GM10248 (cell line): Measurements from ENCODE around the gene PML.
"Not testable (repeated sequence)": the region's sequence is repeated elsewhere in the genome, so short reads cannot be mapped to it uniquely, and the experiment has no call there.

Source experiments
- CTCF ChIA-PET: fragments of 300-600 bp; sonication (Branson Sonifier 250); formaldehyde crosslinking; extraction: SDS; loops from one replicate; lab custom pipeline; 2021; ENCODE audit warnings: antibody characterized with exemption; lab: Yijun Ruan, JAX
- POLR2A ChIA-PET: fragments of 350-650 bp; sonication (Branson Sonifier 250); formaldehyde crosslinking; extraction: SDS; loops from one replicate; lab custom pipeline; 2020; ENCODE audit warnings: antibody characterized with exemption; lab: Yijun Ruan, JAX
- DNase-seq: peaks from one replicate; pipeline ENCODE4 v3.0.0; 2012; ENCODE audit errors: extremely low spot score
- TF ChIP-seq, protein P1 (sequence below): IDR thresholded peaks from 2 replicates; pipeline ENCODE4 v1.5.1; 2012; ENCODE audit warnings: mild to moderate bottlenecking, low read depth; ENCODE audit errors: extremely low read depth, missing control alignments, control extremely low read depth

The PML gene

DNA sequence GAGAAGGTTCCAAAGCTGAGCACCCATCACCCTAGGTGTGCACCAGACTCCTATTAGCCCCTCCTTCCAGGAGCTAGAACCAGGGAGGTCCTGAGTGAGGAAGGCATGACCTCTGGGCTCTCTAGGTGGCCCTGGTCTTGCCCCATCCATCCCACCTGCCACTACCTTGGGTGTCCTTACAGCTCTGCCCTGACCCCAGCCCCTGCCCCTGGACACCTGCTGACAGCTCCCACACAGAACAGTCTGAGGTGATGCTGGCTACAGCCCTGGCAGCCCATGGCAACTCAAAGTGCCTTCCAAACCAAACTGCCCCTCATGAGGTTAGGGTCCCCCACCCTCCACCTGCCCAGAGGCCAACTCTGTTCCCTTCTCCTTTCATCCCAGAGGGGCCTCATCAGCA, 50.7 kb downstream of the PML start:
- TF ChIP-seq, protein P1, sequence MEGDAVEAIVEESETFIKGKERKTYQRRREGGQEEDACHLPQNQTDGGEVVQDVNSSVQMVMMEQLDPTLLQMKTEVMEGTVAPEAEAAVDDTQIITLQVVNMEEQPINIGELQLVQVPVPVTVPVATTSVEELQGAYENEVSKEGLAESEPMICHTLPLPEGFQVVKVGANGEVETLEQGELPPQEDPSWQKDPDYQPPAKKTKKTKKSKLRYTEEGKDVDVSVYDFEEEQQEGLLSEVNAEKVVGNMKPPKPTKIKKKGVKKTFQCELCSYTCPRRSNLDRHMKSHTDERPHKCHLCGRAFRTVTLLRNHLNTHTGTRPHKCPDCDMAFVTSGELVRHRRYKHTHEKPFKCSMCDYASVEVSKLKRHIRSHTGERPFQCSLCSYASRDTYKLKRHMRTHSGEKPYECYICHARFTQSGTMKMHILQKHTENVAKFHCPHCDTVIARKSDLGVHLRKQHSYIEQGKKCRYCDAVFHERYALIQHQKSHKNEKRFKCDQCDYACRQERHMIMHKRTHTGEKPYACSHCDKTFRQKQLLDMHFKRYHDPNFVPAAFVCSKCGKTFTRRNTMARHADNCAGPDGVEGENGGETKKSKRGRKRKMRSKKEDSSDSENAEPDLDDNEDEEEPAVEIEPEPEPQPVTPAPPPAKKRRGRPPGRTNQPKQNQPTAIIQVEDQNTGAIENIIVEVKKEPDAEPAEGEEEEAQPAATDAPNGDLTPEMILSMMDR = no peak
- CTCF ChIA-PET = interaction anchor here (1.2 to 12.3 kb wide), 4 partner anchors 7 to 72 kb away, joined by 3 to 123 read pairs (median 14); no protein-coding TSS in a partner anchor
- POLR2A ChIA-PET = no interaction called here

DNA sequence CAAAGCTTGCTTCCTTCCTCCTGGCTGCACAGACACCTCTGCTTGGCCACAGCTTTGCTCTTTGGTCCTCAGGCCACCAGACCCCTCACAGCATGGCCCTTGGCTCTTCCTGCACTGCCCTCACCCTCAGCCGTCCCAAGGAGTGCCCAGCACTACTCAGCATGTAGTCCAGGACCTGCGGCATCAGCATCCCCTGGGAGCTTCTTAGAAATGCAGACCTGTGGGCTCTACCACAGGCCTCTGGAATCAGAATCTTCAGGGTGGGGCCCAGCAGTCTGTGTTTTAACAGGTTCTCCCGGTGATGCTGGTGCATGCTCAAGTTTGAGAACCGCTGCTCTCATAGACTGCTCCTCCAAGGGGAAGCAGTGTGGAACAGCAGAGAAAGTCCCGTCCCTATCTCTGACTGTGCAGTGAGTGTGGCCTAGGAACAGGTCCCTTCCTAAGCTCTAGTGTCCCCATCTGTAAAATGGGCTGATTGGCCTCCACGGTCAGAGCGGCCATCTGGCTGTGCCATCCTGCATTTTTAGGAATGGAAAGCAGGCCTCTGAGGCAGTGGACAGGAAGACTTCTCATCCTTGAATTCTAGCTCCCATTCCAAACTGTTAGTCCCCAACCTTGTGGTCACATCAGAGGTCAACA, 51.2 kb downstream of the PML start:
- TF ChIP-seq, protein P1 = no peak
- ChIA-PET POLR2A (no interaction called here), CTCF (interaction anchor here (1.2 to 12.3 kb wide), 4 partner anchors 6 to 73 kb away, joined by 3 to 123 read pairs (median 14); no protein-coding TSS in a partner anchor)
- DNase-seq = no peak

More for the DNA sequence above, 50.7 kb downstream of the PML start:
- DNase-seq = no peak

DNA sequence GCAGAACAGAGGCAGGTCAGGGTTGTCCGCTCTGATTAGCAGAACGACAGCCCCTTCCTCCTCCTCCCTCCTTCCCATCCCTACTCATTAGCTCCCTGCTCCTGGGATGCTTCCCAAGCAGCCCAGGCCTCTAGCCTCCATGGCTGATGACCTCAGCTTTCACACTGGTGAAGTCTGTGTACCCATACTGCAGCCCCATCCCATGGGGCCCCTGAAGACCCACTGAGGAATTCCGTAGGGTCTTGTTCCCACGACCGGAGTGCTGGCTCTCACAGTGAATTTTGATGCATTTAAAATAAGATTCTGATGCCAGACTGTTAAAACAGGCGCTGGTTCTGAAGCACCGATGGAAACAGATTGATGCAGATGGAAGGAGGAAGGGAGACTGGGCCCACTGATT, 51.8 kb downstream of the PML start:
- ChIA-PET CTCF (interaction anchor here (4.5 to 12.3 kb wide), 2 partner anchors 6 to 73 kb away, joined by 22 to 123 read pairs; no protein-coding TSS in a partner anchor), POLR2A (no interaction called here)
- no peak for DNase-seq
- TF ChIP-seq, protein P1 = no peak

DNA sequence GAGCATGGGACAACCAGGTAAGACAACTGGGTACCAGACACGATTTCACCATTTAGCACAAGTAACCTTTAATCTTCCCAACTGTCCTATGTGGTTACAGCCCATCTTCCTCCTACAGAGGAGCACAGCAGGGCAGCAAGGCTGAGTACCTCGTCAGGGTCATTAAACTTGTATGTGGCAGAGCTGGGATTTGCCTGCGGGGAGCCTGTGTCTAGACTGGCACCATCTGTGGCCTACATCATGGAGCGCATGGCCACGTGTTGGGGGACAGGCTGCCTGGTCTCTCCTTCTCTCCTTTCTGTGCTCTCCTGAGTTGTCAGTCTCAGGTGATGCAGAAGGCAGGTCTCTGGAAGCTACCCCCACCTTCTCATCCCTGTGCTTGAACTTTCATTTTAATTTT, 55.6 kb downstream of the PML start:
- CTCF ChIA-PET = interaction anchor here (0.9 to 10.6 kb wide), 8 partner anchors 7 to 272 kb away, joined by 3 to 123 read pairs (median 4); no protein-coding TSS in a partner anchor
- no peak for DNase-seq
- TF ChIP-seq, protein P1 = no peak
- POLR2A ChIA-PET = no interaction called here

DNA sequence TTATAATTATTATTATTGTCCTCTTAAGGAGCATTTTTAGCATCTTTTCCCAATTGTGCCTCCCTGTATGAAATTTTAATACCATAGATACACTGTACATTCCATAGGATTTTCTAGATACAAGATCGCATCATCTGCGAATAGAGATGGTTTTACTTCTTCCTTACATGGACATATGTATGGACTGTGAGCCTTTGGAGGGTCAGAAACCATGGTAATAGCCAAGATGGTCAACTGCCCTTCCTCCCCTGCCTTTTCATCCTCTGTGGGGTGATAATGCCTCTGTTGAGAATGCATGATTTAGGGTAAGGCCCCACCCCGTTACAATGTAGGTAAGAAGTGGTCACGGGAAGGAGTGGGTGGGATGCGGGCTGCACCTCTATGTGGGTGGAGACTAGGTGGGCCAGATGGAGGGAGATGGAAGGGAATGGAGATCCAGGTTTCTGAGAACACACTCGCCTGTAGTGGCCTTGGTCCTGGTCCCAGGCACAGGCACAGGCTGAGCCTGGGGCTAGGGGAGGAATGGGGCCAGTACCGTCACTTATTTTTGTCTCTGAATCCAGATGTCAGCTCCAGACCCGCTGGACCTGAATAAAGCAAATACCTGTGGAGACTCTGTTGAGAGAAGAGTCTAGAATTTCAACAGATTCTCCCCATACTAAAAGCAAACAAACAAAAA, 56.2 kb downstream of the PML start:
- ChIA-PET CTCF (interaction anchor here (10.6 kb wide), 1 partner anchor 11 kb away, joined by 123 read pairs; no protein-coding TSS in a partner anchor), POLR2A (no interaction called here)
- TF ChIP-seq, protein P1 = no peak
- no peak for DNase-seq

DNA sequence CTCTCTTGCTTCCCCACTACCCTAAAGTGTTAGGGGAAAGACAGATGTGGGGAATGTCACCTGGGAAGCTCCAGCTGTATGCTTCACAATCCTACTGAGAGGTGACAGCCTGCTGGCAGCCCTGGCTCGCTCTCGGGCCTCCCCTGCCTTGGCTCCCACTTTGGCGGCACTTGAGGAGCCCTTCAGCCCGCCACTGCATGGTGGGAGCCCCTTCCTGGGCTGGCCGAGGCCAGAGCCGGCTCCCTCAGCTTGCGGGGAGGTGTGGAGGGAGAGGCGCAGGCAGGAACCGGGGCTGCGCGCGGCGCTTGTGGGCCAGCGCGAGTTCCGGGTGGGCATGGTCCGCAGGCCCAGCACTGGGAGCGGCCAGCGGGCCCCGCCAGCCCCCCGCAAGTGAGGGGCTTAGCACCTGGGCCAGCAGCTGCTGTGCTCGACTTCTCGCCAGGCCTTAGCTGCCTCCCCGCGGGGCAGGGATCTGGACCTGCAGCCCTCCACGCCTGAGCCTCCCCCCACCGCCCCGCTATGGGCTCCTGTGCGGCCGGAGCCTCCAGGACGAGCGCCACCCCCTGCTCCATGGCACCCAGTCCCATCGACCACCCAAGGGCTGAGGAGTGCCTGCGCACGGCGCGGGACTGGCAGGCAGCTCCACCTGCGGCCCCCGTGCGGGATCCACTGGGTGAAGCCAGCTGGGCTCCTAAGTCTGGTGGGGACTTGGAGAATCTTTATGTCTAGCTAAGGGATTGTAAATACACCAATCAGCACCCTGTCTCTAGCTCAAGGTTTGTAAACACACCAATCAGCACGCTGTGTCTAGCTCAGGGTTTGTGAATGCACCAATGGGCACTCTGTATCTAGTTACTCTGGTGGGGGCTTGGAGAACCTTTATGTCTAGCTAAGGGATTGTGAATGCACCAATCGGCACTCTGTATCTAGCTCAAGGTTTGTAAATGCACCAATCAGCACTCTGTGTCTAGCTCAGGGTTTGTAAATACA, 58.0 kb downstream of the PML start:
- DNase-seq, POLR2A ChIA-PET: not testable (repeated sequence)
- CTCF ChIA-PET = interaction anchor here (0.8 to 10.6 kb wide), 11 partner anchors 8 to 270 kb away, joined by 3 to 123 read pairs (median 4); no protein-coding TSS in a partner anchor
